ENCODE measurements around the gene DTX4.
"Not testable (repeated sequence)": the region's sequence is repeated elsewhere in the genome, so short reads cannot be mapped to it uniquely, and the experiment has no call there.

Gene DTX4

DNA sequence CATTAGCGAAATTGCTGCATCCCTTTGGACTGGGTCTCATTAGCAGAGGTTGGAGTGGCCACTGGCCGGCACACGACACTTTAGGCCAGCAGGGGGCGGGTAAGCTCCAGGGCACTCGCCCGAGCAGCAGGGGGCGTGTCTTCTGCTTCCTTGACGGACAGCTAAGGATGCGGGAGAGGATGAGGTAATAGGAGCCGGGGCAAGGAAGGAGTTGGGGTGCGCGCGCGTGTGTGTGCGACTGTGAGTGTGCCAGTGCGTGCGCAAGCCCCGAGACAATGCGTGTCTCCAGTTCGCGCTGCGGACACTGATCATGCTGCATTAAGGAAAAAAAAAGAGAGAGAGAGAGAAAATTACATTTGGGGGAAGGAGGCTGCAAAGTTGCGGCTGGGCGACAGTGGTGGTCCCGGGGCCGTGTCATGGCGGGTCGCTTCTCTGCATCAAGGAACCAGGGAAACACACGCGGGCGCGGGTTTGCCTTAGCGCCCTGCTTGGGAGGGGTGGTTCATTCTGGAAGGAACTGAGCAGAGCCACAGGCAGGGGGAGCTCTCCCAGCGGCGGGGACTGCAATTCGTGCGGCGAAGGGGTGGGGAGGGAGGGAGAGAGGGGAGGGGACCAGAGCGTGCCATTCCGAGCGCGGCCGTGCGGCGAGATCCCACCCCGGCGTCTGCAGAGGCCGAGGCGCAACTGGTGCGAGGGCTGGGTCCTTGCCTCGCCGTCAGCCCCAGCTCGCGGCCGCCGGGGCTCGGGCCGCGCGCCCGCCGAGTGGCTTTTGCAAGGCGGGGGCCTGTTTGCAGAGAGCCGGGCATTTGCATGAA is at the start of gene DTX4:
Gene DTX4 (plus strand): TSS at position 625 of the 815 bp plus-strand sequence. CDS start 464 bp downstream, outside the sequence.
- no peak for DNase-seq

- DNase-seq, result peak; percentile 48
Measured at GRCh38 chr11:59135648-59136461, 36.1 kb upstream of the DTX4 start.

DNA sequence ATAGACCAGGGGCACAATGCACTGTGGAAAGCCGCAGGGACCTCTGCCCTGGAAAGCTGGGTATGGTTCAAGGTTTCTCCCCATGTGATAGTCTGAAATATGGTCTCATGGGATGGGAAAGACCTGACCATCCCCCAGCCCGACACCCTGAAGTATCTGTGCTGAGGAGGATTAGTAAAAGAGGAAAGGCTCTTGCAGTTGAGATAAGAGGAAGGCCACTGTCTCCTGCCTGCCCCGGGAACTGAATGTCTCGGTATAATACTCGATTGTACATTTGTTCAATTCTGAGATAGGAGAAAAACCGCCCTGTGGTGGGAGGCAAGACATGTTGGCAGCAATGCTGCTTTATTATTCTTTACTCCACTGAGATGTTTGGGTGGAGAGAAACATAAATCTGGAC is 35.4 kb upstream of the DTX4 start:
- DNase-seq, result not testable (repeated sequence)

- DNase-seq, result no peak
Measured at GRCh38 chr11:59137190-59137589, 34.7 kb upstream of the DTX4 start.

DNA sequence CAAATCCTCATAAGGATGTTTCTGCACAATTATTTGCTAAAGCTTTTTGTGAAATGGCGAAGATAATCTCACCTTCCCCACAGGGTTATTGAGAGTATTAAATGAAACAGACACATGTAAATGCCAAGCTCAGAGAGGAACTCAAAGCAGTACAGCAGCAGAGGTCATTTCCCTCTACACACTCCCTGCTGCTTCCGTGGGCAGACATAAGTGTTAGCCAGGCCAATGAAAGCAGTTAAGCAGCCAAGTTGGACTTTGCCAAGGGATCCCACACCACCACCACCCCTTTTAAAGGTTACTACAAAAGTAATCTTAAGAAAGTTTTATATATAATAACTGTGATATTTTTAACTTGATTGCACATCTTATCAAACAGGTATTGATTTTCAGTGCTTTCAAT is 33.3 kb upstream of the DTX4 start:
- DNase-seq, result no peak

GRCh38 chr11:59141191-59141590 is 30.7 kb upstream of the DTX4 start:
- no peak for DNase-seq

DNA sequence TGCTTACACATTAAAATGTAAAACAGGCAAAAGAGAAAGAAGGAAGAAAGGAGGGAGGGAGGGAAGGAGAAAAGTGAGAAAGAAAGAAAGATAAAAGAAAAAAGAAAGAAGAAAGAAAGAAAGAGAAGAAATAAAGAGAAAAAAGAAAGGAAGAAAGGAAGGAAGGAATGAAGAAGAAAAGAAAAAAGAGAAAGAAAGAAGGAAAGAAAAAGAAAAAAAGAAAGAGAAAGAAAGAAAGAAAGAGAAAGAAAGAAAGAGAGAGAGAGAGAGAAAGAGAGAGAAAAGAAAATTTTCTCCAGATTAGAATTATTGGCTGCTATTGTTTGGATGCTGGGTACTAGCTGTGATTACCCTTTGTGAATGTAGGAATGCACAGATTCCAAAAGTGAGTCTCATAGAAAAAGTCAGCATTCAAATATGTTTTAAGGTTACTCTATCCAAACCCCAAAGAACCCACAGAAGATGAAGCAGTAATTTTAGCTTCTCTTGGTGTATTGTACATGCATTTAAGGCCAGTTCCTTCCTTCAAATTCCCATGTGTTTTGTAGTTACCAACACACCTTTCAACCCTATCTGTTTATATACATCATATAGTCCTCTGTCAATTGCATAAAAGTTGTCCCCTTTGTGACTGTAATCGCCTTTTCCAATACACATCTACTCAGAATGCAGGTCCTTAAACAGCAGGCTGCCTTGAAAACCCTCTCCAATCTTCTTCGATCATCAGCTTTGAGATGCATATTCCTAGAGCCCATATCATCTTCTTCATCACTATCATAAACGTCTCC is 30.1 kb upstream of the DTX4 start:
- DNase-seq, result no peak

DNA sequence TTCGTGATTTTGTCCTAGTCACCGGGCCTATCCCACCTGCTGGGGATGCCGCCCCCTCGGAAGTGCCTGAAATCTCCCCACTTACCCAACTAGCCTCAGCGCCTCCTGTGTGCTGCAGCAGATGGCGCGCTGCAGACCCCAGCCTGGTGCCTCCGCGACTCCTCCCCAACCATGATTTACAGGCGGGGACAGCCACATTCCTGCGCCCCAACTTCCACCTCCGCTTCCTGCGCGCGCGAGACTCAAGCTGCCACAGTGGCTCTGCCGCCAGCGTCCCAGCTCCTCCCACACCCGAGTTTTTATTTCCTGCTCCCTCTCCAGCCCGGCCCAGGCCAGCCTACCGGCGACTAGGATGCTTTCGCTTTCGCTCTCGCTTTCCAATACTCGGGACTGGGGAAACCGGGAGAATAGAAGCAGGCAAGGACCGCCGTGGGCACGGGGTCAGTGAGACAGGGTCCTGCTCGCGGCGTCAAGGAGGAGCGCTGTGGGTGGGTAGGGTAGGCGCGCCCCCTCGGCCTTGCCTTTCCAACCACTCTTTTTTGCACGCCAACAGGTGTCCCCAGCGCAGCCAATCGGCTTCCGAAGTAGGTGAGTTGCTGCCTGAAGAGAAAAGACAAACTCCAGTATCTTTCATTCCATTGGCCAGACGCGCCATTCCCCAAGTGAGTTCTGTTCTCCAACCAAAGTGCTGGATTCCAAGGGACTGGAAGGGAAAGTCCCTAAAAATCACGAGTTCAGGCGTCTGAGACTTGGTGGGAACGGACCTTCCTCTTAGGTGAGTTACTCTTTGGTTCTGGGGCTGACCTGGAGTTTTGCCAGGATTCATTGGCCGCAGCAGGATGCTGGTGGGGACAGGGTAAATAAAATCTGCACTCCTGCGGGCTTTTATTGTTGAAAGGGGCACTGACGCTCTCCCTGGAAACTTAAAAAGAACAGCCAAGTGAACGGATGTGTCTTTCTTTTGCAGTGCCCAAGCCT is 29.1 kb upstream of the DTX4 start, which contains the start of gene FAM111A:
Gene FAM111A (plus strand): TSS at position 327 of the 978 bp plus-strand sequence. CDS start 6,017 bp downstream, outside the sequence.
- peak; percentile 71 for DNase-seq

DNA sequence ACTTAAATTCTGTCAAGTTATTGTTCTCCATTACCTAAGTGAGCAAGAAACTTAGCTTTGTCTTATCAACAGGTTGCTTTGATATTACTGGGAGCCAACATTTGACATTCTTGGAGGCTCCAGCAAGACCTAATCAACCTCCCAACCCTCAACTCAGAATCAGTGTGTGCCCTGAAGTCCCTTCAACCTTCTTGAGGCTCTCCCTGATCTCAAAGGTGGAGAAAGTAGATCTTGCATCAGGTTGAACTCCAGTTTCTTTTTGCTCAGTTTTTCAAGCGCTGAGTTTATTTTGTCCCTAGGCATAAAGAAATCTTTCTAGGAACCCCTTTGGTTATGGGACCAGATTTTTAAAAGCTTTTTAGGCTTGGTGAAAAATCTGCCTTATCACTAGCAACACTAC is 27.8 kb upstream of the DTX4 start:
- no peak for DNase-seq

DNA sequence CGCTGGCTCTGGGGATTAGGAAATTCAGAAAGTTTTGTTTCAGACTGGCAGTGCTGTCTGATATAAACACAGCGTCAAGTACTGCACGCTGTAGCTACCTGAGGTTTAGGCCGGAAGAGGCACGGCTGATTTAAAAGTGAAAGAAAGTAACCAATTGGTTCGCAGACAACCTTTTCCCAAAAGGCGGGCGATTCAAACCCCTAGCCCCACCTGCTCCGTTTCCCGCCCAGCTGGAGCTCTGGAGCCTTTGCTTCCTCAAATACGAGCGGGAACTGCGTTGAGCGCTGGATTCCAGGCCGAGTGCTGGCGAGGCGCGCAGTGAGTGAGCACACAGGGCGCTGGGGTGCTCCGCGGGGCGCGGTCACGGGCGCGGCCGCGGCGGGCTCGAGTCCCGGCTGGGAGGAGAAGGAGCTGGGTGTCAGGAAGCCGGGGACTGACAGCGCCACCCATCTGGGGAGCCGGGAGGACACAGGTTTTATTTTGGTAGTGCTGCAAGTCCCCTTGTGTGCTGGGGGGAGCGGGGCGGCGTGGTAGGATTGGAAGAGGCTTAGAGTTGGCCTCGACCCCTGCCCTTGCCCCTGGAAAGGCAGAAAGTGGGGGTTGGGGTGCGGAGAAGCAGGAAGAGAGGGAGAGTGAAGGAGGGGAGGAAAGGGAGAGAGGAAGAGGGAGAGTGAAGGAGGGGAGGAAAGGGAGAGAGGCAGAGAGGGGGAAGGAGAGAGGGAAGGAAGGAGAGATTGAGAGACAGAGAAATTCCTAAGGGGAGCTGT is 27.2 kb upstream of the DTX4 start:
- DNase-seq, result peak; percentile 72

DNA sequence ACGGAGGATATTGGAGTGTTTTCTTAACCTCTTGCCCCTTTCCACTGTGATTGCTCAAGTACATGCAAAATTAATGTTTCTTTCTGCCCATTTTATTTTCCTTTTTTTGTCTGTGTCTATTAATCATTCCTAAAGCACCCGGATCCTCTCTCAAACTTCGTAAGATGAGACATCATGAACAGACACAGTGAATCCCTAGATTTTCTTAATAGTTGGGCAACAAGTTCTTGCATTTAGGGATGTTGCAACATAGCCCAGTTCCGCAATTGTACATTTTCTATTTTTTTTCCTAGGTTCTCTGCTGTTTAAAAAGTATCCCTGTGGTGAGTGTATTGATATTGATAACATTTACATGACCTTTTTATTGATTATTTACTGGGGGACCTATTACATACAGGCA is 26.4 kb upstream of the DTX4 start:
- no peak for DNase-seq

DNA sequence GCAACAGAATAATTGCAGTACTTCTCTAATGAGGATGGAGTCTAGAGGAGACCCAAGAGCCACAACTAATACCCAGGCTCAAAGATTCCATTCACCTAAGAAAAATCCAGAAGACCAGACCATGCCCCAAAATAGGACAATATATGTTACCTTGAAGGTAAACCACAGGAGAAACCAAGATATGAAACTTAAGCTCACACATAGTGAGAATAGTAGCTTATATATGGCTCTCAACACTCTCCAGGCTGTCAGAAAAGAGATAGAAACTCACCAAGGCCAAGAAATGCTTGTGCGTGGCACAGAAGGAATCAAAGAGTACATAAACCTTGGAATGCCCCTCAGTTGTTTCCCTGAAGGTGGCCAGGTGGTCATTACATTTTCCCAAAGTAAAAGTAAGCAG is 20.2 kb upstream of the DTX4 start:
- no peak for DNase-seq

GRCh38 chr11:59152312-59152951 is 19.5 kb upstream of the DTX4 start:
- no peak for DNase-seq

GRCh38 chr11:59154610-59155009 is 17.3 kb upstream of the DTX4 start:
- DNase-seq, result no peak

DNA sequence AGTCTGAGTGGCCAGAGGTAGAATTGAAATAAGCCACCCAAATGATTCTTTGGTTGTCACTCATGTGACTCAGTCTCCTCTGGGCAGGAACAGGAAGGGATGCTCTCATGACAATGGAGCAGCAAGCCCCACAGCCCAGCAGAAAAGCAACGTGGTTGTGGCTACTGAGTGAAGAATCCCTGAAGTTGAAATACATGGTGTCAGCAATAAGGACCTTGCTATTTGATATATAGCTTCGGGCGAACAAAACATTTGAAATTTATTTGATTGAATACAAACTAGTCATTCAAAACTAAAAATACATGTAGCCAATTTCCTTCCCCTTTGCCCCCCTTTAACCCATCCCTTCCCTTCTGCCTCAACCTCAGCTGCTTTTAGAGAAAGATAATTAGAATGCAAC is 14.5 kb upstream of the DTX4 start:
- no peak for DNase-seq

DNA sequence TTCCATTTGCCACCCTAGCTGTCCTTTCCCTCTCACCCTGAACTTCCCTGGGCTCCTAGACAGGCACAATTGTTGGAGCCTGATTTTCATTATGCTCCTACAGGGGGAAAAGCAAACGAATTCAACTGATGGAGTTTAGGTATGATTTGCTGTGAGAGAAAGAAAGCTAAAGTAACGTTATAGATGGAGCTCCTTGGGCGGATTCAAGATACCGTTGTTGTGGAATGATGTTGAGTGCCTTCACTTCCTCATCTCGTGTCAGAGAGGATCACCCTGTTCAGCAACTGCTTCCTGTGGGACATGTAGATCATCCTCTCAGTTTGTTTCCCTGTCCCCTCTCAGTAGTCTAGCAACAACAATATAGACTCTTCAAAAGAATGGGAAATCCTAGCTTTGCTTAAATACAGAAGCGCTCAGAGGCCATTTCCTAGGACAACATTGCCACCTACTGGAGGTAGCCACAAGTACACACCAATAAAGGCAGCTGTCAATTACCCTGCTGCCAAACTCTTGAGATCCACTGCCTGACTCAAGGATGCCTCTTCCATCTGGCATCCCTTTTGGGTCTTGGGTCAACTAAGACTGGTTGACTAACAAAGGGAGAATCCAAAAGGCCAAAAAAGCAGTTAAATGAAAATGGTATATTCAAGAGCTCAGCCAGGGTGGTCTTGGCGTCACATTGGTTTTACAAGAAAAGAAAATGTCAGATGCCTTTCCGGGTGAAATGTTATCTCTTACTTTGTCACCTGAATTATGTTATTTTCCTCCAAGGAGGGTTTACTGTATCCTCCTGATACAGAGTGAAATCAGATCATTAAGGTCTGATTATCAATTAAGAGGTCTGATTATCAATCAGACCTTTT is 13.5 kb upstream of the DTX4 start:
- peak; percentile 62 for DNase-seq

DNA sequence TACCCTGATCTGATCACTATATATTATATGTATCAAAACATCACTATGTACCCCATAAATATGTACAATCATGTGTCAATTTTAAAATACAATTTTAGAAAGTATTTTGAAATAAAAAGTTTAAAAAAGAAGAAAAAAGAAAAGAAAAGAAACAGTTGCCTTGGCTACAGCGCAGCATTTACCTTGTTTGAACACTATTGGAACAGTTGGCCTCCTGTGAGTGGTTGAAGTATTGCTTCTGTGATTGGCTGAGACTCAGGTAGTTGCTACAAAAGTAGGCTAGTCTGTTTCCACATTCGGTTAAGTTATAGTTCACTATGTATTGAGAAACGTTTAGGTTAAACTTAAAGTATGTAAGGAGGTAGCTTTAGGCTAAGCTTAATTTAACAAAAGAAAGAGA is 7.9 kb upstream of the DTX4 start:
- no peak for DNase-seq

GRCh38 chr11:59172345-59173079 is 580 bp downstream of the DTX4 start:
- DNase-seq, result no peak
